Activated CD8-positive, alpha-beta memory T cell treated with anti-CD3 and anti-CD28 coated beads for 24 hours (primary cell): ENCODE results near the gene FBXO24.
"Not testable (repeated sequence)": the region's sequence is repeated elsewhere in the genome, so short reads cannot be mapped to it uniquely, and the experiment has no call there.

Experiments
- DNase-seq: peaks from one replicate; pipeline ENCODE4 v3.0.0-alpha.2; 2020

FBXO24 gene, protein sequence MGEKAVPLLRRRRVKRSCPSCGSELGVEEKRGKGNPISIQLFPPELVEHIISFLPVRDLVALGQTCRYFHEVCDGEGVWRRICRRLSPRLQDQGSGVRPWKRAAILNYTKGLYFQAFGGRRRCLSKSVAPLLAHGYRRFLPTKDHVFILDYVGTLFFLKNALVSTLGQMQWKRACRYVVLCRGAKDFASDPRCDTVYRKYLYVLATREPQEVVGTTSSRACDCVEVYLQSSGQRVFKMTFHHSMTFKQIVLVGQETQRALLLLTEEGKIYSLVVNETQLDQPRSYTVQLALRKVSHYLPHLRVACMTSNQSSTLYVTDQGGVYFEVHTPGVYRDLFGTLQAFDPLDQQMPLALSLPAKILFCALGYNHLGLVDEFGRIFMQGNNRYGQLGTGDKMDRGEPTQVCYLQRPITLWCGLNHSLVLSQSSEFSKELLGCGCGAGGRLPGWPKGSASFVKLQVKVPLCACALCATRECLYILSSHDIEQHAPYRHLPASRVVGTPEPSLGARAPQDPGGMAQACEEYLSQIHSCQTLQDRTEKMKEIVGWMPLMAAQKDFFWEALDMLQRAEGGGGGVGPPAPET

GRCh38 chr7:100586266-100587025, at the start of gene FBXO24:
Gene FBXO24 (plus strand): TSS chr7:100586328. CDS start chr7:100586626, 298 bp downstream.
- DNase-seq = peak; percentile 99

DNA sequence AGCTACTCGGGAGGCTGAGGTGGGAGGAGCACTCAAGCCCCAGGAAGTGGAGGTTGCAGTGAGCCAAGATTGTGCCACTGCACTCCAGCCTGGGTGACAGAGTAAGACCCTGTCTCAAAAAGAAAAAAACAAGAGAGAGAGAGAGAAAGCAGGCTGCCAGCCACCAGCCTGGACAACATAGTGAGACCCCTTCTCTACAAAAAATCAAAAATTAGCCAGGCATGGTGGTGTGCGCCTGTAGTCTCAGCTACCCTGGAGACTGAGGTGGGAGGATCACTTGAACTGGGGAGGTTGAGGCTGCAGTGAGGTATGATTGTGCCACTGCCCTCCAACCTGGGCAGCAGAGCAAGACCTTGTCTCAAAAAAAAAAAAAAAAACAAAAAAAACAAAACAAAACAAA, 49.4 kb upstream of the FBXO24 start:
- not testable (repeated sequence) for DNase-seq

GRCh38 chr7:100538348-100538653, 47.8 kb upstream of the FBXO24 start:
- no peak for DNase-seq

GRCh38 chr7:100538654-100539435, 47.3 kb upstream of the FBXO24 start, which contains the start of gene AGFG2:
Gene AGFG2 (plus strand): TSS chr7:100539203. CDS start chr7:100539347, 144 bp downstream.
- peak; percentile 100 for DNase-seq

DNA sequence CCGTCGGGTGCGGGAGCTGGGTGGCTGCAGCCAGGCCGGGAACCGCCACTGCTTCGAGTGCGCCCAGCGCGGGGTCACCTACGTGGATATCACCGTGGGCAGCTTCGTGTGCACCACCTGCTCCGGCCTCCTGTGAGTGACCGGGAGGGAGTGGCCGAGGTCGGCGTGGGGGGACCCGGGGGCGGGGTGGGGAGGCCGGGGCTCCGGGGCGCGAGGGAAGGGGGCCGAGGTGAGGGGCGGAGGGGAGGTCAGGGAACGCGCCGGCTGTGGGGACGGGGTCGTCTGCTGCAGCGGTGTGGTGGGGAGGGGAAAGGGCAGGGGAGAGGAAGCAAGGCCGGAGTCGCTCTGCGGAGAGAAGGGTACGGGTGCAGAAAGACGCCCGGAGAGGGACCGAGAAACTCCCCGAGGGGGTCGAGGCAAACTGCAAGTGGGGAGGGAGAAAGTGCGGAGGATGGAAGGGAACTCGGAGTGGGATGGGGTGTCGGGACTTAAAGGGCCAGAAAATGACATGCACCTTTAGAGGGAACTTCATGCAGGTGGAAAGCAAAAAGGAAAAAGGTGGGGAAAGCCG, 46.6 kb upstream of the FBXO24 start:
- no peak for DNase-seq

DNA sequence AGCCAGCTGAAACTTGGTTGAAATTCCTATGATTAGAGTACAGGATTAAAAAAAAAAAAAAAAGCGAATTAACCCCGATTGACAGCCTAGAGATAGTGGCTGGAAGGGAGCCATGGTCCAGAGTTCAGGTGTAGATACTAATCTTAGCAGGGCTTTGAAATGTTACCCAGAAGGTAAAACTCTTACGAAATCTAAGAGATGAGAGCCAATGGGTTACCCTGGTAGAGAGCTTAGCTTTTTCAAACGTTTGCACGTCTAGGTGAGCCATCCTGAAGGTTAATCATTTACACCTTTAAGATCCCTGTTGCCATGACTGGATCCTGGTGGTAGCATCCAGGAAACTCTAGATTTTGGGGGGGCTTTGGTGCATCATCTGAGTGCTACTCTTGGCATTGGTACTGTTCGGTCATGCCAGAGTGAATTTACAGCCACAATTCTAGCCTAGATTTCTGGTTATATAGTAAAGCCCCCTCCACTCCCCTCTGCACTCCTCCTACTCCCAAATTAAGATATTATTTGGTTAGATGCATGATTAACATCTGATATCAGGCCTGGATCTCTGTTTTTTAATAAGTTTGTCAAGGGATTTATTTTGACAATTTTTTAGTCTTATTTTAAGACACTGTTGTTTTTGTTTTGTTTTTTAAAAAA, 45.9 kb upstream of the FBXO24 start:
- DNase-seq = no peak

GRCh38 chr7:100541309-100541708, 44.8 kb upstream of the FBXO24 start:
- DNase-seq = not testable (repeated sequence)

GRCh38 chr7:100543586-100543985, 42.5 kb upstream of the FBXO24 start:
- no peak for DNase-seq

DNA sequence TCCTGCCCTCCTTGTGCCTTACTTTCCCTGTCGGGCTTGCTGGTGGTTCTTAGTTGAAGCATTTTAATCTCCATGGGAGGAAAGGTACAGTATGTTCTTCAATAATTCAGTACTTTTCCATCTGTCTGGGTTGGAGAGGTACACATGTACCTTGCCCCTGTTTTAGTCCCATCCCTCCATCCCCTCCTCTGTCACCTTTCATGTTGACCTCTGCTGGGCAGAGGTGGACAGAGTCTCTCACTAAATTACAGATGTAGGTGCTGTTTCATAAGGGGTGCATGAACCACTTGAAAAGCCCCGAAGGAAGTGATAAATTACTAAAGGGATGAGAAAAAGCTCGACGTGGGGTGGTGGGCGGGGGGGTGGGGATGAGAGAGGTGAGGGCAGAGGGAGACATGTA, 41.7 kb upstream of the FBXO24 start:
- no peak for DNase-seq

- no peak for DNase-seq
Observed at GRCh38 chr7:100544967-100545359, 41.2 kb upstream of the FBXO24 start.

DNA sequence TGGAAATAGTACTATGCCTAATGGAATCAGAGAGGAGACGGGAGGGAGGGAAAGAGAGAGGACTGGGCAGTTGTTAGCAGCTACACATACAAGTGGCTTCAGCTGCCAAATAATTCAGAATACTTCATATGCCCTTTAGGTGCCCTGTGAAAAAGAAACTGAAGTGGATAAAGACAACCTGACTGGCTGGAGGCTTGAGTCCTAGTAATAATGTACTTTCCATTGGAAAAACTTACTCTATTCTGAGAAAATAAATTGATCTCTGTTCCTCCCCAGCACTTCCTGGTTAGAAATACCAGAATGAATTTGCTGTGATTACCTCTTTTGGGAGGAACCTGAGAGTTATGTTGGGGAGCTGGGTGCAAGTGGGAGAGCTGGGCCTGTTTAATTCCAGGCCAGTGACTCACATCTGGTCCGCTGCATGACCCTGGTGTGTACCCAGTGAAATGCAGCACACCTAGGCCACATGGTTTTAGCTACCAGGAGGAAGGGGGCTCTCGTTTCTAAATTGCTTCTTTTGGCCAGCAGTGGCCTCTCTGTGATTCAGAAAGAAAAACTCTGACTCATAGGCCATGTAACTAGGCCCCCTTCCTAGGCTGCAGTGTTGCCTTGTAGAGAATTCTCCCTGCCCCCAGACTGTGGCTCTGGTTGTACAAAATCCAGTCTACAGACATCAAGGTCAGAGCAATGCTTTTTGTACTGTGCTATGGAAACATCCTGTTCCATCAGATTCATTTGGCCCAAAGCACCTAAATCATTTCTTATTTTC, 40.6 kb upstream of the FBXO24 start:
- DNase-seq = peak; percentile 86

DNA sequence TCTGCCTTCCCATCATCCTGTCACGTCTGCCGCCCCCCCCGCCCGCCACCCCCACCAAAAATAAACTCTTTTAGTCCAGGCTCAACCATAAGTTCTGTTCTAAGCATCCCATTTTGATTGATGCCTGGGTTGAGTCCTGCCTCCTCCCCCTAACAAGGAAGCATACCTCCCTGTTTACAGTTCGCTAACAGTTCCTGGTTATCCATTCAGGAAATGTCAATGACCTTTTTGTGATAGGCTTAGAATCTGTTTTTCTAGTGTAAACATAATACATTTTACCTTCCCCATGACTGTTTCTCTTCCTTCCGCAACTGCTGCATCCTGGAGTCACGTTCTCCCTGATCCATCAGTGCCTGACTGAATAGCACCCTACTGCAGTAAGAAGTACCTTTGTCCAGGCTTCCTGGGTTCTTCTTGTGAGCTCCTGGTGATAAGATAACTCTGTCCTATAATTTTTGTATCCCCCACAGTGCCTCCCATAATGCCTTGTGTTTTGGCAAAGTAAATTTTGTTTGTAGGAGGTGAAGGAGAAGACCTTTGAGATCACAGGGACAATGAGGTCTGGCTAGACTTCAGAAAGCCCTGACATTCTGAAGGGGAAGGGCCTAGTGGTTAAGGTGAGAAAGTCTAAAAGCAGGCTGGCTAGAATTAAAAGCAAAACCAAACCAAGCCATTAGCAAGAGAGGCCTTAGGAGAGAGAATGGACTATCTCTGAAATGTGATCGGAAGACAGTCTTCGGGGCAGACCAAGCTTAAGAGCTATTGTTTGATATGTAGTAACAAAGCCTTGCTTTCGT, 39.8 kb upstream of the FBXO24 start:
- DNase-seq = no peak

DNA sequence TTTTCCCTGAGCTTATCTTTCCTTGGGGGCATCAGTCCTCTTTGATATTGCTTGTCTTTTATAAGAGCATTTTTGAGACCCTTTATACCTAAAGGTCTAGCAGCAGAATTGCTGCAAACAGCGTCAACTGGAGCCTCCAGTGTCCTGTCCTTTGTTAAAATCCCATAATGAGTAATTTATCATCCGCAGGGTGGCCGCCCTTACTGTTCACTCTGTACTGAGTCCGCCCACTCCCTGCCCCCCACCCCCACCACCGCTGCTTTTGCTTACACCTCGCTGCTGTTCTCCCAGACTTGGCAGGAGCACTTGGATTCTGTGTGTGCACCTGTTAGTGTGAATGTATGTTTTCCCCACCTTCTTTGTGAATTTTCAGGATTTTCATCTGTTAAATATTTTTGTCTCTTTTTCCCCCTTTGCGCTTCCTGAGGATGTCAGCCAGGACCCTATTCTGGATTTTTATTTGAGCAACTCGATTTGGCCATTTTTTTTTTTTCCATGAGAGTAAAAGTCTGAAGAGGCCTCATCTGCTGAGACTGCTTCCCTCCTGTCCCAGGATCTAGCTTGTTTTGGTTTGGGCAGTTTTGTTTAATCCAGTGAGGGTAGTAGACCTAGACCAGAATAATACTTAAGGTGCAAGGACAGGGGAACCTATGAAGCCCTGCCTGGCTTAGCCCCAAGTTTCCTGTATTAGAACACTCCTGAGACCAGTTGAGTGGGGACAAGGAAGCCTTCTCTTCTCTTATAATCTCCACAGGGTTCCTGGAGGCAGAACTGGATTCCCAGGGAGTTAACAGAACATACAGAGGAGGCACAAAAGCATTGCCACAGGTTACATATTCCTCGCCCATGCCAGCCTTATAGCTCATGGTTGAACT, 39.0 kb upstream of the FBXO24 start:
- DNase-seq = no peak

DNA sequence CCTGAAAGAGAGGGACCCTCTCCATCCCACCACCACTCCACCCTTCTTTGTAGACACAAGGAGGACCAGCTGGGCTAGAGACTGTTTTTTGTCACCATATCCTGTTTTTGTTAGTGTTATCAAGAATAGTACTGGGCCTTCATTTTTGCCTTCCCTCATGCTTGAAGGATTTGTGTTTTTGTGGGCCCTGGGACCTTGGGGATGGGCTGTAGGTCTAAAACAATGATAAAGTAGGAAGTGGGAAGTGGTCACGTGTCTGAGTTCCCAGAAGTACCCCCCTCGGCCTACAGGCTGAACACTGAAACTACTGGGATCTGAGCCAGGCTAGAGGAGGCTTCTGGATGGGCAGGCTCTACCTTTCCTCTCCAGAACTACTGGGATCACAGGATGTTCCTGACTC, 38.3 kb upstream of the FBXO24 start:
- DNase-seq = no peak

- DNase-seq = not testable (repeated sequence)
Observed at GRCh38 chr7:100548446-100548845, 37.7 kb upstream of the FBXO24 start.

DNA sequence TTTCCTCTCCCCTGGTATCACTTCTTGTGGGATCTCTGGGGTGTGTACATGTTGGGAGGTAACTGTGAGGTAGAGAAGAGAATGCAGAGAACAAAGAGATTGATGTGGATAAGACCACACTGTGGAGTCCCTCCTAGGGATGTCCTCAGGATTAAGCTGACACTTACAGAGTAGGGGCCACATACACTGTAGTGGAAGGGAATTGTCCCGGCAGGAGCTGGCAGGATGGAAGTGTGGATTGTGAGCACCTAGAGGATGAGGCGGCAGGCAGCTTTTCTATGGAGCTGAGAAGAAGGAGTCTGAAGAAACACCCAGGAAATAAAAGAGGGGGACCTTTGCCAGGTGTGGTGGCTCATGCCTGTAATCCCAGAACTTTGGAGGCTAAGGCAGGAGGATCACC, 33.6 kb upstream of the FBXO24 start:
- no peak for DNase-seq

DNA sequence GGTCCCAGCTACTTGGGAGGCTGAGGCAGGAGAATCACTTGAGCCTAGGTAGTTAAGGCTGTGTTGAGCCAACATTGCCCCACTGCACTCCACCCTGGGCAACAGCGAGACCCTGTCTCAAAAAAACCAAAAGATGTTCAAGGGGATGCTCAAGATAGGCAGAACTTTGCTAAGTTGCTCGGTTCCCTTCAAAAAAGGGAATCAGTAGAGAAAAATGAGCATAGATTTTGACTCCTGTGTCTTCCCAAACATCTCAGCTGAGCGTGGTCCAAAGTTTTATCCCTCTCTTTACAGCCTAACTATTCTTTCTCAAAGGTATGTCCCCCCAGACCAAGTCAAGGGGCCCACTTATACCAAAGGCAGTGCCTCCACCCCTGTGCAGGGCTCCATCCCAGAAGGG, 33.1 kb upstream of the FBXO24 start:
- no peak for DNase-seq

DNA sequence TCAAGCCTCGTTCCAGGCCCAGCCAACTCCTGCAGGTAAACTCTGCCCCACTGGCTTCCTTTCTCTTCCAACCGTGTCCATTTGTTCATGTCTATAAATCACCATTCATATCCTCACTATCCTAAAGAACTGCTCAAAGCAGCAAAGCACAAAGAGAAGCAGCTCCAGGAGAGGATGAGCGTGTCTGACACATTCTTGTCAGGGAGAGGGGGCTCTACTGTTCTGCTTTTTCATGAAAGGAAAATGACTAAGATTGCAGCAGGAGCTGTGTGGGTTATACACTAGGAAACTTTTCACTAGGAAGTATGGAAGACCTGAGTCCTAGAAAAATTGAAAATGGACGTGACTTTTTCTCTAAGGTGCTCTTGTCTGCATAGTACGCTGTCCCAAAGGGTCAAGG, 30.4 kb upstream of the FBXO24 start:
- no peak for DNase-seq

- no peak for DNase-seq
Observed at GRCh38 chr7:100556541-100556940, 29.6 kb upstream of the FBXO24 start.

- no peak for DNase-seq
Observed at GRCh38 chr7:100559127-100559526, 27.0 kb upstream of the FBXO24 start.
